Measurements from ENCODE around the gene SOX2.
"Not testable (repeated sequence)": the region's sequence is repeated elsewhere in the genome, so short reads cannot be mapped to it uniquely, and the experiment has no call there.

GRCh38 chr3:181764033-181764432, 52.3 kb downstream of the SOX2 start:
- TF ChIP-seq, protein P1, sequence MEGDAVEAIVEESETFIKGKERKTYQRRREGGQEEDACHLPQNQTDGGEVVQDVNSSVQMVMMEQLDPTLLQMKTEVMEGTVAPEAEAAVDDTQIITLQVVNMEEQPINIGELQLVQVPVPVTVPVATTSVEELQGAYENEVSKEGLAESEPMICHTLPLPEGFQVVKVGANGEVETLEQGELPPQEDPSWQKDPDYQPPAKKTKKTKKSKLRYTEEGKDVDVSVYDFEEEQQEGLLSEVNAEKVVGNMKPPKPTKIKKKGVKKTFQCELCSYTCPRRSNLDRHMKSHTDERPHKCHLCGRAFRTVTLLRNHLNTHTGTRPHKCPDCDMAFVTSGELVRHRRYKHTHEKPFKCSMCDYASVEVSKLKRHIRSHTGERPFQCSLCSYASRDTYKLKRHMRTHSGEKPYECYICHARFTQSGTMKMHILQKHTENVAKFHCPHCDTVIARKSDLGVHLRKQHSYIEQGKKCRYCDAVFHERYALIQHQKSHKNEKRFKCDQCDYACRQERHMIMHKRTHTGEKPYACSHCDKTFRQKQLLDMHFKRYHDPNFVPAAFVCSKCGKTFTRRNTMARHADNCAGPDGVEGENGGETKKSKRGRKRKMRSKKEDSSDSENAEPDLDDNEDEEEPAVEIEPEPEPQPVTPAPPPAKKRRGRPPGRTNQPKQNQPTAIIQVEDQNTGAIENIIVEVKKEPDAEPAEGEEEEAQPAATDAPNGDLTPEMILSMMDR (conservative IDR thresholded peaks at IDR 0.05; ENCODE audit: low read length), result not testable (repeated sequence)
- TF ChIP-seq EZH2phosphoT487 (IDR thresholded peaks at IDR 0.05; ENCODE audit: borderline replicate concordance), result not testable (repeated sequence)

All from Loucy (cell line).